WTC11 (cell line): ENCODE measurements around the gene CAMK2G. TPM values are rescaled to one million over a fixed set of nuclear protein-coding genes. Genes with fewer than 3 reads are reported as not detected.
A peak's percentile ranks its signal among the peaks of the same experiment; 100 is the strongest.

Source experiments
- ATAC-seq: fragments of 200-7000 bp; cut with Tn5 transposase; 2 replicates; pipeline ENCODE4 v1.10.0; 2021; ENCODE audit warnings: mild to moderate bottlenecking, moderate library complexity
- CTCF ChIA-PET: fragments of 300-600 bp; sonication (Branson Sonifier 250); formaldehyde crosslinking; loops from one replicate; lab custom pipeline; 2021; ENCODE audit warnings: antibody characterized with exemption; lab: Charles Lee
- POLR2A ChIA-PET: fragments of 350-600 bp; sonication (Branson Sonifier 250); formaldehyde crosslinking; loops from one replicate; lab custom pipeline; 2021; ENCODE audit warnings: antibody characterized with exemption; lab: Charles Lee
- DNase-seq: peaks from one replicate; pipeline ENCODE4 v3.0.0; 2021; ENCODE audit warnings: low spot score
- H3K27ac Mint-ChIP-seq: 2 replicates; pipeline ENCODE4 v1.8.0; 2021; ENCODE audit warnings: mixed read lengths
- H3K27me3 Mint-ChIP-seq: 2 replicates; pipeline ENCODE4 v1.8.0; 2021; ENCODE audit warnings: low read depth, mild to moderate bottlenecking, moderate library complexity, mixed read lengths
- H3K36me3 Mint-ChIP-seq: 2 replicates; pipeline ENCODE4 v1.8.0; 2021; ENCODE audit warnings: mixed read lengths
- H3K4me1 Mint-ChIP-seq: 2 replicates; pipeline ENCODE4 v1.8.0; 2022; ENCODE audit warnings: mixed read lengths
- H3K4me3 Mint-ChIP-seq: 2 replicates; pipeline ENCODE4 v1.8.0; 2021; ENCODE audit warnings: mild to moderate bottlenecking, moderate library complexity, mixed read lengths
- H3K9me3 Mint-ChIP-seq: 2 replicates; pipeline ENCODE4 v1.8.0; 2021; ENCODE audit warnings: mixed read lengths
- AR ChIP-seq: fragments of 250-450 bp; sonication (Bioruptor Pico); IDR thresholded peaks from 2 replicates; pipeline ENCODE4 v1.9.0; 2021; ENCODE audit warnings: mild to moderate bottlenecking
- JAZF1 ChIP-seq: fragments of 250-450 bp; sonication (Bioruptor Pico); IDR thresholded peaks from 2 replicates; pipeline ENCODE4 v1.9.0; 2021; ENCODE audit warnings: moderate library complexity, mild to moderate bottlenecking, inconsistent platforms
- JUN ChIP-seq: sonication (generic); formaldehyde crosslinking; IDR thresholded peaks from 2 replicates; pipeline ENCODE4 v1.8.0; 2023; ENCODE audit warnings: mild to moderate bottlenecking, missing genetic modification reagents
- MXD4 ChIP-seq: fragments of 250-450 bp; sonication (Bioruptor Pico); IDR thresholded peaks from 2 replicates; pipeline ENCODE4 v1.8.0; 2021; ENCODE audit warnings: mild to moderate bottlenecking, moderate library complexity, borderline replicate concordance
- NFATC4 ChIP-seq: fragments of 250-450 bp; sonication (Bioruptor Pico); IDR thresholded peaks from 2 replicates; pipeline ENCODE4 v1.9.0; 2021; ENCODE audit warnings: mild to moderate bottlenecking
- PRDM15 ChIP-seq: sonication (generic); formaldehyde crosslinking; IDR thresholded peaks from 2 replicates; pipeline ENCODE4 v1.8.0; 2022; ENCODE audit warnings: missing genetic modification reagents
- SMAD4 ChIP-seq: sonication (generic); formaldehyde crosslinking; IDR thresholded peaks from 2 replicates; pipeline ENCODE4 v1.8.0; 2022; ENCODE audit warnings: mild to moderate bottlenecking, missing genetic modification reagents
- USF1 ChIP-seq: sonication (generic); formaldehyde crosslinking; IDR thresholded peaks from 2 replicates; pipeline ENCODE4 v1.8.0; 2022; ENCODE audit warnings: mild to moderate bottlenecking, missing genetic modification reagents
- ZNF121 ChIP-seq: sonication (generic); formaldehyde crosslinking; IDR thresholded peaks from 2 replicates; pipeline ENCODE4 v1.8.0; 2023; ENCODE audit warnings: missing genetic modification reagents
- ZNF232 ChIP-seq: sonication (generic); formaldehyde crosslinking; IDR thresholded peaks from 2 replicates; pipeline ENCODE4 v1.8.0; 2022; ENCODE audit warnings: mild to moderate bottlenecking, missing genetic modification reagents
- ZNF263 ChIP-seq: sonication (generic); formaldehyde crosslinking; IDR thresholded peaks from 2 replicates; pipeline ENCODE4 v1.8.1; 2022; ENCODE audit warnings: low read depth, mild to moderate bottlenecking, moderate library complexity, missing genetic modification reagents
- total RNA-seq: library from RNA; stranded (reverse); gene quantifications from 3 replicates; pipeline ENCODE4 v1.2.3, GENCODE V29; 2021
- TF ChIP-seq, protein P1 (sequence below): fragments of 250-450 bp; sonication (Bioruptor Pico); IDR thresholded peaks from 2 replicates; pipeline ENCODE4 v1.8.0; 2021; ENCODE audit warnings: mild to moderate bottlenecking
- TF ChIP-seq, protein P2 (sequence below): sonication (generic); formaldehyde crosslinking; IDR thresholded peaks from 2 replicates; pipeline ENCODE4 v1.8.0; 2022; ENCODE audit warnings: mild to moderate bottlenecking, missing genetic modification reagents
- TF ChIP-seq, protein P3 (sequence below): fragments of 250-450 bp; sonication (Bioruptor Pico); IDR thresholded peaks from 2 replicates; pipeline ENCODE4 v2.1.2; 2022; ENCODE audit warnings: mild to moderate bottlenecking, moderate library complexity
- TF ChIP-seq, protein P4 (sequence below): sonication (generic); formaldehyde crosslinking; IDR thresholded peaks from 2 replicates; pipeline ENCODE4 v1.8.1; 2023; ENCODE audit warnings: mild to moderate bottlenecking, missing genetic modification reagents
- TF ChIP-seq, protein P5 (sequence below): sonication (generic); formaldehyde crosslinking; IDR thresholded peaks from 2 replicates; pipeline ENCODE4 v1.8.0; 2023; ENCODE audit warnings: mild to moderate bottlenecking, missing genetic modification reagents

Gene CAMK2G
- total RNA-seq, 1 experiment from 2014 or later: 34.9 TPM

DNA sequence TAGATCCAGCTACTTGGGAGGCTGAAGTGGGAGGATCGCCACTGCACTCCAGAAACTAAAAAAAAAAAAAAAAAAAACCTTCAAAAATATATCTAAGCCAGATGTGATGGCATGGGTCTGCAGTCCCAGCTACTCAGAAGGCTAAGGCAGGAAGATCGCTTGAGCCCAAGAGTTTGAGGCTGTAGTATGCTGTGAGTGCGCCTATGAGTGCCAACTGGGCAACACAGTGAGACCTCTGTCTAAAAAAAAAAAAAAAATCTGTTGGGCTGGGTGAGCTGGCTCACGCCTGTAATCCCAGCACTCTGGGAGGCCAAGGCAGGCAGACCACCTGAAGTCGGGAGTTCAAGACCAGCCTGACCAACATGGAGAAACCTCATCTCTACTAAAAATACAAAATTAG, 95.3 kb downstream of the CAMK2G start:
- H3K4me1 Mint-ChIP-seq: peaks cover 38% of the 10 kb centered on the region
- no peaks in the 10 kb centered on the region for H3K9me3 Mint-ChIP-seq
- no peaks in the 10 kb centered on the region for H3K27me3 Mint-ChIP-seq
- no peak for ATAC-seq
- peaks cover 21% of the 10 kb centered on the region for H3K36me3 Mint-ChIP-seq
- no peak overlapping the region for H3K27ac Mint-ChIP-seq
- TF ChIP-seq SMAD4 (CRISPR knock-in tag) (no peak), USF1 (CRISPR knock-in tag) (no peak), AR (CRISPR knock-in tag) (no peak), NFATC4 (CRISPR knock-in tag) (no peak), ZNF121 (CRISPR knock-in tag) (peak; percentile 53; the same call in 1 of the 2 replicates), ZNF263 (CRISPR knock-in tag) (no peak)
- TF ChIP-seq, protein P1, sequence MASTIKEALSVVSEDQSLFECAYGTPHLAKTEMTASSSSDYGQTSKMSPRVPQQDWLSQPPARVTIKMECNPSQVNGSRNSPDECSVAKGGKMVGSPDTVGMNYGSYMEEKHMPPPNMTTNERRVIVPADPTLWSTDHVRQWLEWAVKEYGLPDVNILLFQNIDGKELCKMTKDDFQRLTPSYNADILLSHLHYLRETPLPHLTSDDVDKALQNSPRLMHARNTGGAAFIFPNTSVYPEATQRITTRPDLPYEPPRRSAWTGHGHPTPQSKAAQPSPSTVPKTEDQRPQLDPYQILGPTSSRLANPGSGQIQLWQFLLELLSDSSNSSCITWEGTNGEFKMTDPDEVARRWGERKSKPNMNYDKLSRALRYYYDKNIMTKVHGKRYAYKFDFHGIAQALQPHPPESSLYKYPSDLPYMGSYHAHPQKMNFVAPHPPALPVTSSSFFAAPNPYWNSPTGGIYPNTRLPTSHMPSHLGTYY (CRISPR knock-in tag): 0 out of 2 replicates have a peak, but pooled peaks have one; percentile 13
- TF ChIP-seq, protein P2, sequence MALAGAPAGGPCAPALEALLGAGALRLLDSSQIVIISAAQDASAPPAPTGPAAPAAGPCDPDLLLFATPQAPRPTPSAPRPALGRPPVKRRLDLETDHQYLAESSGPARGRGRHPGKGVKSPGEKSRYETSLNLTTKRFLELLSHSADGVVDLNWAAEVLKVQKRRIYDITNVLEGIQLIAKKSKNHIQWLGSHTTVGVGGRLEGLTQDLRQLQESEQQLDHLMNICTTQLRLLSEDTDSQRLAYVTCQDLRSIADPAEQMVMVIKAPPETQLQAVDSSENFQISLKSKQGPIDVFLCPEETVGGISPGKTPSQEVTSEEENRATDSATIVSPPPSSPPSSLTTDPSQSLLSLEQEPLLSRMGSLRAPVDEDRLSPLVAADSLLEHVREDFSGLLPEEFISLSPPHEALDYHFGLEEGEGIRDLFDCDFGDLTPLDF (CRISPR knock-in tag): no peak
- CTCF ChIA-PET: interaction anchor here (0.7 kb wide), 2 partner anchors 27 to 29 kb away, joined by 3 read pairs; no protein-coding TSS in a partner anchor
- POLR2A ChIA-PET: interaction anchor here (0.7 kb wide), 1 partner anchor 33 kb away, joined by 3 read pairs; no protein-coding TSS in a partner anchor
- no peak for DNase-seq
- no peak overlapping the region for H3K4me3 Mint-ChIP-seq

GRCh38 chr10:73774637-73775036, 99.7 kb downstream of the CAMK2G start:
- H3K9me3 Mint-ChIP-seq: no peaks in the 10 kb centered on the region
- H3K36me3 Mint-ChIP-seq: peaks cover 28% of the 10 kb centered on the region
- H3K27me3 Mint-ChIP-seq: no peaks in the 10 kb centered on the region
- DNase-seq: no peak
- CTCF ChIA-PET: interaction anchor here (1.5 kb wide), 1 partner anchor 11 kb away, joined by 4 read pairs; the partner anchor contains the start of gene ZSWIM8
- peaks cover 29% of the 10 kb centered on the region for H3K4me1 Mint-ChIP-seq
- peak overlapping the region; percentile 55; the same call in 1 of the 2 replicates for H3K27ac Mint-ChIP-seq
- POLR2A ChIA-PET: no interaction called here
- peak overlapping the region; percentile 91 for H3K4me3 Mint-ChIP-seq
- no peak for ATAC-seq
- TF ChIP-seq, protein P3, sequence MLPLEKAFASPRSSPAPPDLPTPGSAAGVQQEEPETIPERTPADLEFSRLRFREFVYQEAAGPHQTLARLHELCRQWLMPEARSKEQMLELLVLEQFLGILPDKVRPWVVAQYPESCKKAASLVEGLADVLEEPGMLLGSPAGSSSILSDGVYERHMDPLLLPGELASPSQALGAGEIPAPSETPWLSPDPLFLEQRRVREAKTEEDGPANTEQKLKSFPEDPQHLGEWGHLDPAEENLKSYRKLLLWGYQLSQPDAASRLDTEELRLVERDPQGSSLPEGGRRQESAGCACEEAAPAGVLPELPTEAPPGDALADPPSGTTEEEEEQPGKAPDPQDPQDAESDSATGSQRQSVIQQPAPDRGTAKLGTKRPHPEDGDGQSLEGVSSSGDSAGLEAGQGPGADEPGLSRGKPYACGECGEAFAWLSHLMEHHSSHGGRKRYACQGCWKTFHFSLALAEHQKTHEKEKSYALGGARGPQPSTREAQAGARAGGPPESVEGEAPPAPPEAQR: no peak
- TF ChIP-seq JUN (CRISPR knock-in tag) (no peak), NFATC4 (CRISPR knock-in tag) (no peak), PRDM15 (CRISPR knock-in tag) (no peak), MXD4 (no peak), JAZF1 (CRISPR knock-in tag) (no peak), USF1 (CRISPR knock-in tag) (no peak), ZNF232 (CRISPR knock-in tag) (no peak)
- TF ChIP-seq, protein P4, sequence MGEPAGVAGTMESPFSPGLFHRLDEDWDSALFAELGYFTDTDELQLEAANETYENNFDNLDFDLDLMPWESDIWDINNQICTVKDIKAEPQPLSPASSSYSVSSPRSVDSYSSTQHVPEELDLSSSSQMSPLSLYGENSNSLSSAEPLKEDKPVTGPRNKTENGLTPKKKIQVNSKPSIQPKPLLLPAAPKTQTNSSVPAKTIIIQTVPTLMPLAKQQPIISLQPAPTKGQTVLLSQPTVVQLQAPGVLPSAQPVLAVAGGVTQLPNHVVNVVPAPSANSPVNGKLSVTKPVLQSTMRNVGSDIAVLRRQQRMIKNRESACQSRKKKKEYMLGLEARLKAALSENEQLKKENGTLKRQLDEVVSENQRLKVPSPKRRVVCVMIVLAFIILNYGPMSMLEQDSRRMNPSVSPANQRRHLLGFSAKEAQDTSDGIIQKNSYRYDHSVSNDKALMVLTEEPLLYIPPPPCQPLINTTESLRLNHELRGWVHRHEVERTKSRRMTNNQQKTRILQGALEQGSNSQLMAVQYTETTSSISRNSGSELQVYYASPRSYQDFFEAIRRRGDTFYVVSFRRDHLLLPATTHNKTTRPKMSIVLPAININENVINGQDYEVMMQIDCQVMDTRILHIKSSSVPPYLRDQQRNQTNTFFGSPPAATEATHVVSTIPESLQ (CRISPR knock-in tag): no peak
- TF ChIP-seq, protein P5, sequence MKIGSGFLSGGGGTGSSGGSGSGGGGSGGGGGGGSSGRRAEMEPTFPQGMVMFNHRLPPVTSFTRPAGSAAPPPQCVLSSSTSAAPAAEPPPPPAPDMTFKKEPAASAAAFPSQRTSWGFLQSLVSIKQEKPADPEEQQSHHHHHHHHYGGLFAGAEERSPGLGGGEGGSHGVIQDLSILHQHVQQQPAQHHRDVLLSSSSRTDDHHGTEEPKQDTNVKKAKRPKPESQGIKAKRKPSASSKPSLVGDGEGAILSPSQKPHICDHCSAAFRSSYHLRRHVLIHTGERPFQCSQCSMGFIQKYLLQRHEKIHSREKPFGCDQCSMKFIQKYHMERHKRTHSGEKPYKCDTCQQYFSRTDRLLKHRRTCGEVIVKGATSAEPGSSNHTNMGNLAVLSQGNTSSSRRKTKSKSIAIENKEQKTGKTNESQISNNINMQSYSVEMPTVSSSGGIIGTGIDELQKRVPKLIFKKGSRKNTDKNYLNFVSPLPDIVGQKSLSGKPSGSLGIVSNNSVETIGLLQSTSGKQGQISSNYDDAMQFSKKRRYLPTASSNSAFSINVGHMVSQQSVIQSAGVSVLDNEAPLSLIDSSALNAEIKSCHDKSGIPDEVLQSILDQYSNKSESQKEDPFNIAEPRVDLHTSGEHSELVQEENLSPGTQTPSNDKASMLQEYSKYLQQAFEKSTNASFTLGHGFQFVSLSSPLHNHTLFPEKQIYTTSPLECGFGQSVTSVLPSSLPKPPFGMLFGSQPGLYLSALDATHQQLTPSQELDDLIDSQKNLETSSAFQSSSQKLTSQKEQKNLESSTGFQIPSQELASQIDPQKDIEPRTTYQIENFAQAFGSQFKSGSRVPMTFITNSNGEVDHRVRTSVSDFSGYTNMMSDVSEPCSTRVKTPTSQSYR (CRISPR knock-in tag): no peak
